ENCODE data around the gene SH3RF1.

DNA sequence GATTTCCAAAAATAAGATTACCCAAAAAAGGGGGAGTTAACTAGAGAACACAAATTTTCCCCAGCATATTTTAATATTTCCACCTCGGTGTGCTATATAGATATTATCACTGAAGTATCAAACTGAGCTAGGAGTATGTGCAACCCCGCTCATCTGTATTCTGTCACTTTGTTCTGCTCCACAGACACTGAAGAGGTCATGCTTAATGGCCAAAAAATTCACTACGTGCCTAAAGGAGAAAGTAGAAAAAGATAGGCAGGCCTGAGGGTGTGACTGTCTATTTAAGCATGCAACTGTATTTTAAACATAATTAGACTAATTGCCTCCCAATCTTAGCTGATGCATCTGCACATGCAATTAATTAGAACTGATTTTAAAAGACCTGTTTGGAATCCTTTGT is 24.5 kb downstream of the SH3RF1 start:
- TF ChIP-seq, protein P1, sequence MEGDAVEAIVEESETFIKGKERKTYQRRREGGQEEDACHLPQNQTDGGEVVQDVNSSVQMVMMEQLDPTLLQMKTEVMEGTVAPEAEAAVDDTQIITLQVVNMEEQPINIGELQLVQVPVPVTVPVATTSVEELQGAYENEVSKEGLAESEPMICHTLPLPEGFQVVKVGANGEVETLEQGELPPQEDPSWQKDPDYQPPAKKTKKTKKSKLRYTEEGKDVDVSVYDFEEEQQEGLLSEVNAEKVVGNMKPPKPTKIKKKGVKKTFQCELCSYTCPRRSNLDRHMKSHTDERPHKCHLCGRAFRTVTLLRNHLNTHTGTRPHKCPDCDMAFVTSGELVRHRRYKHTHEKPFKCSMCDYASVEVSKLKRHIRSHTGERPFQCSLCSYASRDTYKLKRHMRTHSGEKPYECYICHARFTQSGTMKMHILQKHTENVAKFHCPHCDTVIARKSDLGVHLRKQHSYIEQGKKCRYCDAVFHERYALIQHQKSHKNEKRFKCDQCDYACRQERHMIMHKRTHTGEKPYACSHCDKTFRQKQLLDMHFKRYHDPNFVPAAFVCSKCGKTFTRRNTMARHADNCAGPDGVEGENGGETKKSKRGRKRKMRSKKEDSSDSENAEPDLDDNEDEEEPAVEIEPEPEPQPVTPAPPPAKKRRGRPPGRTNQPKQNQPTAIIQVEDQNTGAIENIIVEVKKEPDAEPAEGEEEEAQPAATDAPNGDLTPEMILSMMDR (IDR thresholded peaks at IDR 0.05): no peak
- TF ChIP-seq POLR2A (IDR thresholded peaks at IDR 0.05): no peak
- no peak for TF ChIP-seq EP300 (IDR thresholded peaks at IDR 0.05)
